Panc1 (cell line): Measurements from ENCODE around the gene ADRM1. TPM values are rescaled to one million over a fixed set of nuclear protein-coding genes. Genes with fewer than 3 reads are reported as not detected.

Source experiments
- ATAC-seq: fragments of 200-7000 bp; cut with Tn5 transposase; 2 replicates; pipeline ENCODE4 v1.9.1; 2020; ENCODE audit warnings: mild to moderate bottlenecking, moderate library complexity
- BruUV-seq: library from RNA; stranded (reverse); fragments of 400-500 nt; replicated peaks from 2 replicates; lab custom pipeline; 2021; lab: Mats Ljungman, UMichigan
- CTCF ChIA-PET: fragments of 300-600 bp; sonication (Branson Sonifier 250); formaldehyde crosslinking; loops from one replicate; lab custom pipeline; 2022; ENCODE audit warnings: antibody characterized with exemption; lab: Charles Lee
- POLR2A ChIA-PET: fragments of 300-600 bp; sonication (Branson Sonifier 250); formaldehyde crosslinking; loops from one replicate; lab custom pipeline; 2022; ENCODE audit warnings: antibody characterized with exemption; lab: Charles Lee
- DNase-seq: peaks from one replicate; pipeline ENCODE4 v3.0.0-alpha.2; 2010; ENCODE audit warnings: low read depth, low spot score
- H3K27ac ChIP-seq: 2 replicates; pipeline ENCODE4 v1.5.1; 2011; ENCODE audit warnings: mild to moderate bottlenecking, low read length, inconsistent platforms
- H3K27me3 ChIP-seq: fragments of 200-500 bp; sonication (Bioruptor generic); 2 replicates; pipeline ENCODE4 v1.6.0; 2014; ENCODE audit warnings: low read length, inconsistent platforms; ENCODE audit not compliant: control insufficient read depth, insufficient read depth
- H3K36me3 ChIP-seq: fragments of 200-500 bp; sonication (Bioruptor generic); 2 replicates; pipeline ENCODE4 v1.5.1; 2014; ENCODE audit warnings: inconsistent platforms, mild to moderate bottlenecking, low read length, moderate library complexity; ENCODE audit not compliant: control insufficient read depth, insufficient read depth
- H3K4me1 ChIP-seq: 2 replicates; pipeline ENCODE4 v1.5.1; 2011; ENCODE audit warnings: inconsistent platforms, mild to moderate bottlenecking, low read length, moderate library complexity; ENCODE audit not compliant: control insufficient read depth, insufficient read depth
- H3K4me3 ChIP-seq, 2 experiments: 2 replicates each; pipeline ENCODE4 v1.5.1; 2011 to 2012; ENCODE audit warnings: low read depth in 2 of 2, low read length in 2 of 2, mild to moderate bottlenecking in 2 of 2, inconsistent platforms in 1 of 2, moderate library complexity in 1 of 2
- H3K9me3 ChIP-seq: fragments of 200-500 bp; sonication (Bioruptor generic); 2 replicates; pipeline ENCODE4 v1.5.1; 2014; ENCODE audit warnings: low read depth, mild to moderate bottlenecking, inconsistent platforms, low read length, moderate library complexity; ENCODE audit not compliant: control insufficient read depth, insufficient read depth
- CTCF ChIP-seq: fragments of 450-650 bp; IDR thresholded peaks from 2 replicates; pipeline ENCODE4 v1.5.1; 2017; ENCODE audit warnings: mild to moderate bottlenecking
- POLR2AphosphoS5 ChIP-seq: IDR thresholded peaks from 2 replicates; pipeline ENCODE4 v1.6.1; 2012; ENCODE audit warnings: mild to moderate bottlenecking, low read depth, low read length, moderate library complexity
- REST ChIP-seq, 2 experiments: IDR thresholded peaks; 2 replicates each; pipeline ENCODE4 v1.6.1; 2011 to 2012; ENCODE audit warnings: low read depth in 2 of 2, control low read depth in 1 of 2, low read length in 1 of 2, mild to moderate bottlenecking in 1 of 2, moderate library complexity in 1 of 2; ENCODE audit not compliant: insufficient read depth in 1 of 2
- SIN3A ChIP-seq: IDR thresholded peaks from 2 replicates; pipeline ENCODE4 v1.6.1; 2012; ENCODE audit warnings: low read depth, mild to moderate bottlenecking, low read length, moderate library complexity, borderline replicate concordance; ENCODE audit not compliant: insufficient read depth
- TCF7L2 ChIP-seq: IDR thresholded peaks from 2 replicates; pipeline ENCODE4 v1.6.1; 2011; ENCODE audit warnings: mild to moderate bottlenecking, low read depth, low read length, inconsistent platforms
- in situ Hi-C: cut with HindIII; loops from 2 replicates; pipeline ENCODE4 v1.10.0; 2016; ENCODE audit warnings: low sequenced_read_pairs, low pct_unique_long_range_greater_than_20kb
- intact Hi-C: fragments of 100-400 bp; cut with micrococcal nuclease; formaldehyde crosslinking; loops from one replicate; pipeline ENCODE4 v1.10.0; 2022; ENCODE audit not compliant: unreplicated experiment
- total RNA-seq: library from RNA; stranded (reverse); gene quantifications from one replicate; pipeline ENCODE4 v1.2.1, GENCODE V29; 2021; ENCODE audit not compliant: unreplicated experiment

ADRM1 gene
- total RNA-seq, 1 experiment from 2014 or later = 194 TPM

- intact Hi-C loops = no loop called here
- ChIA-PET CTCF (interaction anchor here (0.6 kb wide), 1 partner anchor 58 kb away, joined by 3 read pairs; the partner anchor contains the start of gene LAMA5), POLR2A (no interaction called here)
- TSS peak; percentile 85 for BruUV-seq
- Histone ChIP-seq H3K27ac (peak overlapping the region; percentile 91), H3K27me3 (no peaks in the 10 kb centered on the region), H3K36me3 (peaks cover 9% of the 10 kb centered on the region), H3K4me1 (peaks cover 63% of the 10 kb centered on the region), H3K9me3 (no peaks in the 10 kb centered on the region), H3K4me3 (no peak overlapping the region)
- peak; percentile 0 for ATAC-seq
- DNase-seq = no peak
- TF ChIP-seq POLR2AphosphoS5 (no peak), REST (IDR thresholded peaks at IDR 0.05; ENCODE audit: insufficient read depth in 1 of 2, low read depth in 2 of 2, low read length in 1 of 2) (no peak), TCF7L2 (no peak), CTCF (no peak), SIN3A (no peak; the same call in 1 of the 2 replicates)
- in situ Hi-C loops = no loop called here
These were observed 6.6 kb downstream of the ADRM1 start for GRCh38 chr20:62309198-62309944.

- ATAC-seq = peak; percentile 49
- no peak overlapping the region for H3K4me3 ChIP-seq
- no peaks in the 10 kb centered on the region for H3K27me3 ChIP-seq
- ChIA-PET CTCF (interaction anchor here (0.6 kb wide), 1 partner anchor 57 kb away, joined by 3 read pairs; the partner anchor contains the start of gene LAMA5), POLR2A (no interaction called here)
- peaks cover 60% of the 10 kb centered on the region for H3K4me1 ChIP-seq
- H3K36me3 ChIP-seq = peaks cover 11% of the 10 kb centered on the region
- in situ Hi-C loops = no loop called here
- no peaks in the 10 kb centered on the region for H3K9me3 ChIP-seq
- peak overlapping the region; percentile 63 for H3K27ac ChIP-seq
- DNase-seq = no peak
- intact Hi-C loops = no loop called here
- BruUV-seq = no TSS peak
- TF ChIP-seq SIN3A = peak; percentile 22; the same call in 1 of the 2 replicates
- no peak for TF ChIP-seq REST (IDR thresholded peaks at IDR 0.05; ENCODE audit: insufficient read depth in 1 of 2, low read depth in 2 of 2, low read length in 1 of 2)
- TF ChIP-seq POLR2AphosphoS5 = peak; percentile 19; the same call in 1 of the 2 replicates
- TF ChIP-seq TCF7L2 = no peak
- no peak for TF ChIP-seq CTCF
These were observed 7.4 kb downstream of the ADRM1 start for GRCh38 chr20:62309947-62310756.
